ENCODE data around the gene FCRL1. TPM values are rescaled to one million over a fixed set of nuclear protein-coding genes. Genes with fewer than 3 reads are reported as not detected.

FCRL1 gene, protein sequence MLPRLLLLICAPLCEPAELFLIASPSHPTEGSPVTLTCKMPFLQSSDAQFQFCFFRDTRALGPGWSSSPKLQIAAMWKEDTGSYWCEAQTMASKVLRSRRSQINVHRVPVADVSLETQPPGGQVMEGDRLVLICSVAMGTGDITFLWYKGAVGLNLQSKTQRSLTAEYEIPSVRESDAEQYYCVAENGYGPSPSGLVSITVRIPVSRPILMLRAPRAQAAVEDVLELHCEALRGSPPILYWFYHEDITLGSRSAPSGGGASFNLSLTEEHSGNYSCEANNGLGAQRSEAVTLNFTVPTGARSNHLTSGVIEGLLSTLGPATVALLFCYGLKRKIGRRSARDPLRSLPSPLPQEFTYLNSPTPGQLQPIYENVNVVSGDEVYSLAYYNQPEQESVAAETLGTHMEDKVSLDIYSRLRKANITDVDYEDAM
- under 1 TPM in 1 of 2 donors, not detected in 1; 0.07 TPM for total RNA-seq

DNA sequence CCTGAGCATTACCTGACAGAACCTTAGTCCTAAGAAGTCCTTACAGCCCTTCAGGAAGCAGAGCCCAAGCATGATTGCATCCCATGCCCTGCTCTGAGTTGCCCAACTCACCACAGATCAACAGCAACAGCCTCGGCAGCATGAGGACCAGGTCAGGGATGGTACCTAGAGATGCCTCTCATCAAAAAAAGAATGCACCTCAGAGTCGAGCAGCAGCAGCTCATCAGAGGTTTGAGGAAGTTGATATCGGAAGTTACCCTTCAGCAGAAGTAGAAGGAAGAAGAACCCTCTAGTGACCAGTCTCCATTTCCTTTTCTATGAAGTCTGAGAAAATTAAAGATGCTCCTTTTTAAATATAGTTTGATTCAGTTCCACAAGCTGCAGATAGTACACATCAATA is at the start of gene FCRL1:
Gene FCRL1 (minus strand): TSS at position 225 of the 400 bp plus-strand sequence. CDS start 83 bp downstream, at position 142.
- no peak within 1 kb of the TSS for H3K4me3 ChIP-seq
- no peak within 1 kb of the TSS for H3K9ac ChIP-seq (ENCODE audit: low read depth in 2 of 2, low read length in 2 of 2)

DNA sequence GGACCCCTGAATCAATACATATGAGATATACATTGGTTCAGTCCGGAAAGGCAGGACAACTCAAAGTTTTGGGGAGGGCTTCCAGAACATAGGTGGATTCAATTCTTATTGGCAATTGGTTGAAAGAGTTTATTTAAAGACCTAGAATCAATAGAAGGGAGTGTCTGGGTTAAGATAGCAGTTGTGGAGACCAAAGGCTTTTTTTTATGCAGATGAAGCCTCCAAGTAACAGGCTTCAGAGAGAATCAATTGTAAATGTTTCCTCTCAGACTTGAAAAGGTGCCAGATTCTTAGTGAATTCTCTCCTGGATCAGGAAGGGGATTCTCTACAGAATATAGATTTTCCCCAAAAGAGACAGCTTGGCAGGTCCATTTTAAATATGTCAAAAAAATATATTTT is 48.7 kb upstream of the FCRL1 start:
- H3K36me3 ChIP-seq, result no peaks in the 10 kb centered on the region
- no peak overlapping the region for H3K27ac ChIP-seq
- no peak for DNase-seq
- no peaks in the 10 kb centered on the region for H3K9me3 ChIP-seq
- TF ChIP-seq, protein P1, sequence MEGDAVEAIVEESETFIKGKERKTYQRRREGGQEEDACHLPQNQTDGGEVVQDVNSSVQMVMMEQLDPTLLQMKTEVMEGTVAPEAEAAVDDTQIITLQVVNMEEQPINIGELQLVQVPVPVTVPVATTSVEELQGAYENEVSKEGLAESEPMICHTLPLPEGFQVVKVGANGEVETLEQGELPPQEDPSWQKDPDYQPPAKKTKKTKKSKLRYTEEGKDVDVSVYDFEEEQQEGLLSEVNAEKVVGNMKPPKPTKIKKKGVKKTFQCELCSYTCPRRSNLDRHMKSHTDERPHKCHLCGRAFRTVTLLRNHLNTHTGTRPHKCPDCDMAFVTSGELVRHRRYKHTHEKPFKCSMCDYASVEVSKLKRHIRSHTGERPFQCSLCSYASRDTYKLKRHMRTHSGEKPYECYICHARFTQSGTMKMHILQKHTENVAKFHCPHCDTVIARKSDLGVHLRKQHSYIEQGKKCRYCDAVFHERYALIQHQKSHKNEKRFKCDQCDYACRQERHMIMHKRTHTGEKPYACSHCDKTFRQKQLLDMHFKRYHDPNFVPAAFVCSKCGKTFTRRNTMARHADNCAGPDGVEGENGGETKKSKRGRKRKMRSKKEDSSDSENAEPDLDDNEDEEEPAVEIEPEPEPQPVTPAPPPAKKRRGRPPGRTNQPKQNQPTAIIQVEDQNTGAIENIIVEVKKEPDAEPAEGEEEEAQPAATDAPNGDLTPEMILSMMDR (IDR thresholded peaks at IDR 0.05), result no peak
- H3K27me3 ChIP-seq, result no peaks in the 10 kb centered on the region
- intact Hi-C loops (cut with DNase I), result no loop called here
- no peak overlapping the region for H3K4me3 ChIP-seq
- no peaks in the 10 kb centered on the region for H3K4me1 ChIP-seq
- H3K9ac ChIP-seq (ENCODE audit: low read depth in 2 of 2, low read length in 2 of 2), result no peak overlapping the region

More for the DNA sequence above, at the start of gene FCRL1:
- Histone ChIP-seq H3K27me3 (no peaks in the 10 kb centered on the region), H3K36me3 (no peaks in the 10 kb centered on the region), H3K4me1 (no peaks in the 10 kb centered on the region), H3K27ac (no peak within 1 kb of the TSS), H3K9me3 (no peaks in the 10 kb centered on the region)
- DNase-seq, result no peak
- intact Hi-C loops (cut with DNase I), result no loop called here
- TF ChIP-seq, protein P1 (IDR thresholded peaks at IDR 0.05), result no peak

DNA sequence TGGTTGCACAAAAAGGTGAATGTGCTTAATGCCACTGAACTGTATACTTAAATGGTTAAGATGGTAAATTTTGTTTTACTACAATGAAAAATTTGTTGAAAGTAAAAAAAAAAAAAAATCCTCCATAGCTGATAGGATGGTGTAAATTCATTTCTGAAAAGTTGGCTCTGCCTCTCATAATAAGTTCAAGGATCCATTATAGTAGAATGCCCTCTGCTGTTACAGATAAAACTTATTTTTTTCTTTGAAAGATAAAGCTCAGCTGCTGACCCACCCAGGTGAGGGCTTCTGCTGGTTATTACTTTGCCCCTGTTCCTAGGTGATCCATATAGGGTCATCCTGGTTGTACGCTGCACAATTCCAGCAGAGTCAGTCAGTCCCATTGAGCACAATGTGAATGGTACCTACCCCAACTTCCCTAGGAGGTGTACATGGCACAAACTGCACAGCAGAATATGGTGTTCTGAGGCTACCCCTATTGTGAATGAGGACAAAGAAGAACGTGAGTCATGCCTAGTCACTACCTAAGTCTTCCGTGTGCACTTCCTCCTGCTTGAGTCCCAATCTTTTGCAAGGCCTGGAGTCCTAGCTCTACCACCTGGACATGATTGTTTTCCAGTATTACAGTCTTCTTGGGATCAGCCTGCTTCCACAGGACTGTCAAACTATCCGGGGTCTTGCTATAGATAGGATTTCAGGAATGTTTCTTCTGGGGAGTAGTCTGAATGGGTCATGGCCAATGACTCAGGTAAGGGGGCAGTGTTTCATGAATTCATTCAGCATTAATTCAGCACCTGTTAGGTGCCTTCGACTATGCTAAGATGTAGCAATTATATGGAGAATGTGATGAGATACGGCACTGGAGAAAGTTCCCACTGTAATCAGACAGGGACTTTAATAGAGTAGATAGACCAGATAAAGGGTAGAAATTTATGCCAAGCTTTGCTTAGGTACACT is 42.5 kb upstream of the FCRL1 start:
- H3K4me3 ChIP-seq, result no peak overlapping the region
- H3K27me3 ChIP-seq, result no peaks in the 10 kb centered on the region
- no peaks in the 10 kb centered on the region for H3K36me3 ChIP-seq
- no peak overlapping the region for H3K9ac ChIP-seq (ENCODE audit: low read depth in 2 of 2, low read length in 2 of 2)
- no peak for DNase-seq
- intact Hi-C loops (cut with DNase I), result no loop called here
- H3K4me1 ChIP-seq, result no peaks in the 10 kb centered on the region
- TF ChIP-seq, protein P1 (IDR thresholded peaks at IDR 0.05), result no peak
- H3K27ac ChIP-seq, result no peak overlapping the region
- H3K9me3 ChIP-seq, result no peaks in the 10 kb centered on the region

DNA sequence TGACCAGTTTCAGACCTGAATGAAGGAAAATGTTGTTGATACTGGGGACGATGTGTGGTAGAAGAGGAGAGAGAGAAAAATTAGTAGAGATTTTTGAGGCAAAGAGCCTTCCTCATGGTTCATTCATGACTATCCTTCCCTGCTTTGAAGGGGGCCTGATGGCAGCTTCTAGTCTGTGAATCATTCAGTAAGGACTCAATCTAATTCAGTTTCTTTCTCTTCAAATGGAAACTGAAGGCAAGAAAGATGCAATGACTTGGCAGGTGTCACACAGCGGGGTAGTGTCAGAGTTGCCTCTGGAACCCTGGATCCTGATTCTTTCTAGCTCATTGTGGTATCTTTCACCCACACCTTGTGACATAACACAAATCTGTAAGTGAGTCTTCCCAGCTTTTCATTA is 36.6 kb upstream of the FCRL1 start:
- intact Hi-C loops (cut with DNase I), result no loop called here
- DNase-seq, result no peak
- Histone ChIP-seq H3K9ac (ENCODE audit: low read depth in 2 of 2, low read length in 2 of 2) (no peak overlapping the region), H3K27ac (no peak overlapping the region), H3K4me1 (no peaks in the 10 kb centered on the region), H3K4me3 (no peak overlapping the region), H3K9me3 (no peaks in the 10 kb centered on the region), H3K27me3 (no peaks in the 10 kb centered on the region), H3K36me3 (no peaks in the 10 kb centered on the region)
- TF ChIP-seq, protein P1 (IDR thresholded peaks at IDR 0.05), result no peak

DNA sequence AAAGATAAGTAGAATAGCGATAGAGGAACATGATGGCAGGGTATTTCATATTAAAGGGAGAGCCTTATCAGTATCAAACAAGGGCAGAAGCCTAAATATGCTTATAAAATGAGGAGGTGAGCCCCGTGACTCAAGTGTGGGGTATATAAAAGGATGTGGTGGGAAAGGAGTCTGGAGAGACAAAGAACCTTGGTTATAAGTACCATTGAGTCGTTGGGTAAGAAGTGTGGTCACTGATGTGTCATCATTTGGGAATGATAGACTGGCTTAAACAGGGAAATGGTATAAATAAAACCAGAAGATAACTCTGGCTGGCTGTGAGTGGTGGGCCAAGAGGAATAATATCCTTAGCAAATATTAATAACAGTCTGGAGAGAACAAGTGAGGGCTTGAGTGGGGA is 32.6 kb upstream of the FCRL1 start:
- H3K4me1 ChIP-seq, result no peaks in the 10 kb centered on the region
- intact Hi-C loops (cut with DNase I), result no loop called here
- no peaks in the 10 kb centered on the region for H3K36me3 ChIP-seq
- H3K27ac ChIP-seq, result no peak overlapping the region
- H3K9me3 ChIP-seq, result no peaks in the 10 kb centered on the region
- H3K9ac ChIP-seq (ENCODE audit: low read depth in 2 of 2, low read length in 2 of 2), result no peak overlapping the region
- no peak for DNase-seq
- H3K4me3 ChIP-seq, result no peak overlapping the region
- H3K27me3 ChIP-seq, result no peaks in the 10 kb centered on the region
- TF ChIP-seq, protein P1 (IDR thresholded peaks at IDR 0.05), result no peak
